Effector memory CD4-positive, alpha-beta T cell (primary cell): ENCODE measurements around the gene ITGA6.
"Not testable (repeated sequence)": the region's sequence is repeated elsewhere in the genome, so short reads cannot be mapped to it uniquely, and the experiment has no call there.

Source experiments
- DNase-seq, 3 donors: peaks; one replicate each; pipeline ENCODE4 v3.0.0-alpha.2; 2020
- H3K27ac ChIP-seq: 2 replicates; pipeline ENCODE4 v1.7.0; 2013; ENCODE audit warnings: mild to moderate bottlenecking, low read length, moderate library complexity; ENCODE audit not compliant: insufficient read depth, poor library complexity, severe bottlenecking
- H3K27me3 ChIP-seq: replicated peaks from 2 replicates; pipeline ENCODE4 v1.7.0; 2013; ENCODE audit warnings: mild to moderate bottlenecking, low read length; ENCODE audit not compliant: insufficient read depth, control insufficient read depth, poor library complexity, severe bottlenecking
- H3K36me3 ChIP-seq: 2 replicates; pipeline ENCODE4 v1.7.0; 2013; ENCODE audit warnings: mild to moderate bottlenecking, low read length, moderate library complexity; ENCODE audit not compliant: control insufficient read depth, insufficient read depth
- H3K4me1 ChIP-seq: 2 replicates; pipeline ENCODE4 v1.7.0; 2013; ENCODE audit warnings: low read length, mild to moderate bottlenecking; ENCODE audit not compliant: control insufficient read depth, insufficient read depth, poor library complexity, severe bottlenecking
- H3K4me3 ChIP-seq: 2 replicates; pipeline ENCODE4 v1.7.0; 2013; ENCODE audit warnings: low read length, low read depth, mild to moderate bottlenecking; ENCODE audit not compliant: insufficient read depth, poor library complexity, severe bottlenecking
- H3K9me3 ChIP-seq: 2 replicates; pipeline ENCODE4 v1.7.0; 2013; ENCODE audit warnings: mild to moderate bottlenecking, low read length, moderate library complexity; ENCODE audit not compliant: control insufficient read depth

ITGA6 gene

GRCh38 chr2:172537851-172538250 is 110.5 kb downstream of the ITGA6 start:
- H3K4me3 ChIP-seq, H3K27ac ChIP-seq, H3K4me1 ChIP-seq, DNase-seq, H3K36me3 ChIP-seq, H3K9me3 ChIP-seq, H3K27me3 ChIP-seq: not testable (repeated sequence)

GRCh38 chr2:172539767-172540166 is 112.4 kb downstream of the ITGA6 start:
- Histone ChIP-seq H3K4me3 (no peak overlapping the region), H3K4me1 (no peaks in the 10 kb centered on the region), H3K27me3 (no peaks in the 10 kb centered on the region), H3K36me3 (no peaks in the 10 kb centered on the region), H3K9me3 (no peaks in the 10 kb centered on the region), H3K27ac (no peak overlapping the region)
- DNase-seq, result no peak

GRCh38 chr2:172540421-172540820 is 113.0 kb downstream of the ITGA6 start:
- Histone ChIP-seq H3K27me3 (no peaks in the 10 kb centered on the region), H3K9me3 (no peaks in the 10 kb centered on the region), H3K4me1 (no peaks in the 10 kb centered on the region), H3K36me3 (no peaks in the 10 kb centered on the region), H3K4me3 (no peak overlapping the region), H3K27ac (no peak overlapping the region)
- DNase-seq, result no peak

DNA sequence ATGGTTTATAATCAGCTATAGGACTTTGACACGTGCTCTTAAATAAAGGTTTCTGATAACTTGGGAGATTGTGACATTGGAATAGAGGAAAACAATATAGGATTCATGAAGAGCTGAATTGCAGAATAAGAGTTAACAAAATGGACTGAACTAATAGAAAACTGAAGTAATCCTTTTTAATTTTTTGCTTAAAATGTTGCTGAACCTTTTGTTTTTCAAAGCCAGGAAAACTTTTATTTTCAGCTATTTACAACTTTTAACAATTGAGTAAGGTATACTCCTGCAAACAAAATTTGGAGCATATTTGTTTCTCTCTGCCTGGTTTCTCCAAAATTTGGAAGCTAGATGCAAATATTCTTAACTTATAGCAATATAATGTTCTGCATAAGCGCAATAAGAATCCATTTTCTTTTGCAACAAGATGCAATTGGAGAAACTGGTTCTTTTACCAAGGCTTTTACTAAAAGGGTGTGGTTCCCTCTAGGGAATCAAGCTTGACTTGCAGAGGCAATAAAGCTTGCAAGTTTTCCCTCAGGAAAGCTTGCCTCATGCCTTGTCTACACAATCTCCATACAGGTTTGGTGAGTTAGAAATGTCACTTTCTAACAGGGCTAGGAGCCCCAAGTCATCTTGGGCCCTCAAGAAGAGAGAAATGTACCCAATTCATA is 118.2 kb downstream of the ITGA6 start:
- Histone ChIP-seq H3K27me3 (no peaks in the 10 kb centered on the region), H3K36me3 (no peaks in the 10 kb centered on the region), H3K27ac (no peak overlapping the region), H3K4me3 (no peak overlapping the region), H3K4me1 (peaks cover 4% of the 10 kb centered on the region), H3K9me3 (no peaks in the 10 kb centered on the region)
- no peak for DNase-seq

- no peak overlapping the region for H3K27ac ChIP-seq
- no peak for DNase-seq
- H3K36me3 ChIP-seq, result no peaks in the 10 kb centered on the region
- H3K9me3 ChIP-seq, result no peaks in the 10 kb centered on the region
- H3K27me3 ChIP-seq, result no peaks in the 10 kb centered on the region
- peaks cover 5% of the 10 kb centered on the region for H3K4me1 ChIP-seq
- H3K4me3 ChIP-seq, result no peak overlapping the region
These were observed 121.7 kb downstream of the ITGA6 start for GRCh38 chr2:172549131-172549530.

DNA sequence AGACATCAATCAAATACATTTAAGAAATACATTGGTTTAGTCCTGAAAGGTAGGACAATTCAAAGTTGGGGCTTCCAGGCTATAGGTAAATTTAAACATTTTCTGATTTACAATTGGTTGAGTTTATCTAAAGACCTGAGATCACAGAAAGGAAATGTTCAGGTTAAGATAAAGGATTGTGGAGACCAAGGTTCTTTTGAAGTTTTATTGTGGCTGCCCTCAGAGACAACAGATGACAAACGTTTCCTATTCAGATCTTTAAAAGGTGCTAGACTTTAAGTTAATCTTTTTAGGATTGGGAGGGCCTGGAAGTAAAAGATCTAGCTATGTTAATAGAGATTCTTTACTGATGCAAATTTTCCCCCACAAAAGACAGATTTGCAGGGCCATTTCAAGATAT is 122.4 kb downstream of the ITGA6 start:
- H3K4me3 ChIP-seq, H3K27me3 ChIP-seq, H3K36me3 ChIP-seq, H3K27ac ChIP-seq, DNase-seq, H3K9me3 ChIP-seq, H3K4me1 ChIP-seq: not testable (repeated sequence)

- Histone ChIP-seq H3K27ac (no peak overlapping the region), H3K4me3 (no peak overlapping the region), H3K27me3 (no peaks in the 10 kb centered on the region), H3K4me1 (peaks cover 5% of the 10 kb centered on the region), H3K9me3 (no peaks in the 10 kb centered on the region), H3K36me3 (no peaks in the 10 kb centered on the region)
- no peak for DNase-seq
These were observed 123.0 kb downstream of the ITGA6 start for GRCh38 chr2:172550419-172550818.

- Histone ChIP-seq H3K27me3 (no peaks in the 10 kb centered on the region), H3K27ac (no peak overlapping the region), H3K4me1 (peaks cover 5% of the 10 kb centered on the region), H3K9me3 (no peaks in the 10 kb centered on the region), H3K36me3 (no peaks in the 10 kb centered on the region), H3K4me3 (no peak overlapping the region)
- no peak for DNase-seq
These were observed 123.9 kb downstream of the ITGA6 start for GRCh38 chr2:172551271-172551670.

- Histone ChIP-seq H3K36me3 (no peaks in the 10 kb centered on the region), H3K4me1 (peaks cover 16% of the 10 kb centered on the region), H3K27me3 (no peaks in the 10 kb centered on the region), H3K9me3 (no peaks in the 10 kb centered on the region), H3K4me3 (no peak overlapping the region), H3K27ac (no peak overlapping the region)
- no peak for DNase-seq
These were observed 125.3 kb downstream of the ITGA6 start for GRCh38 chr2:172552547-172553291.
